ENCODE data around the gene GPR143.

GPR143 gene

DNA sequence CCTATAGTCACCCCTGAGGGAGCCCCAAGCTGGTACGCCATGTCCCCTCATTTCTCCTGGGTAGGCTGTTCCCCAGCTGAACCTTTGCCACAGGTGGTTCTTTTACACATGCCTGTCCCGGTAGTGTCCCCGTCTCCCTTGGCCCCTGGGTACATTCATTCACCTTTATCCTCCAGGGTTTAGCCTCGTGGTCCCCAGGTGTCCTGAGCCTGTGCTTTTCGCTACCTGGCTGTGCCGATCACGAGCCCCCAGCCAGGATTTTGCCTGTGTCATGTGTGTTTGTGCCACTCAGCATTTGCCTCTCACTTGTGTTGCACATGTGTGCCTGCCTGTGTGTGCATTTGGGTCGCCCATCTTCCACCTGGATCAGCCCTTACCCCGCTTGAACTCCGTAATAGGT, 57.6 kb downstream of the GPR143 start:
- DNase-seq (ENCODE audit: low read depth) = no peak

DNA sequence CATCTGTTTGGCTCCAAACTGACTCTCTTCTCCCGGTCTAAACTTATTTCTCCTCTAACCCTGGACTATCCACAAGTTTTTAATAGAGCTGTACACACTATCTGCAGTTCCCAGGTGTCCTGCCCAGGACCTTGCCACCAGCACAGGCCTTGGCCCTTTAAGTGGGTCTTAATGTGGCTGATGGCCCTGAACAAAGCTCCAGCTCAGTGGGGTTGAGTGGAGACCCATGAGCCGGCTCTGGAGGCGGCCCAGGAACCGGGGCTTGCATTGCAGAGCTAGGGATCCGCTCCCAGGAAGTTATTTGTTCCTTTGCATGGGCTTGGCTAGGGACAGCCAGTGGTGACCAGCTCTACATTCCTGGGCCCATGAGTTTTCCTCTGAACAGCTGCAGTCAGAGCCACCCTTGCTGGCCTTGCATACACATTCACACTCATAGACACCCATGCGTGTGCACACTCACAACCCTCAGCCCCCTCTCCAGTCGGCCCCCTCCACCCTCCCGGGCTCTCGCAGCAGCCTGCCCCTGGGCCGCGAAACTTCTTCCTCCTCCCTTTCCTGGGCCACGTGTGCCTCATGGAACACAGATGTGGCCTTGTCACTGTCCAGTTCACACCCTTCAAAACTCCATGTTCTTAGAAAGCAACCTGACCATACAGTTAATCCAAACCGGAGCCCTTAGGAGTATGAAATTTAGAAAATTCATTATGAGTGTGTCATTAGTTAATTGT, 58.2 kb downstream of the GPR143 start:
- DNase-seq (ENCODE audit: low read depth) = no peak

DNA sequence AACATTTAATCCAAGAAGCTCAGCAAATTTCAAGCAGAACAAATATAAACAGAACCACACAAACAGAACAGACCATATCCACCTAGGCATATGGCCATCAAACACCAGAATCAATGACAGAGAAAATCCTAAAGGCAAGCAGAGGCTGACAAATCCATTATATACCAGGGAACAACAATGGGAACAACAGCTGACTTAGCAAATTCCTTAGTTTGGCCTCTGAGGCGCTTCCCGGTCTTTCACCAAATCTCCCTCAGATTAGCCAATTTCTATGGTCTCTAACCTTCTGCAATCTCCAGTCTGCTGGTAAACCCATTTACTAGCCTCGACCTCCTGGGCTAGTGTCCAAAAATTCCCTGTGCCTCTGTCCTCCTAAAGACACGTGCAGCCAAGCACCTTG, 59.2 kb downstream of the GPR143 start:
- no peak for DNase-seq (ENCODE audit: low read depth)

DNA sequence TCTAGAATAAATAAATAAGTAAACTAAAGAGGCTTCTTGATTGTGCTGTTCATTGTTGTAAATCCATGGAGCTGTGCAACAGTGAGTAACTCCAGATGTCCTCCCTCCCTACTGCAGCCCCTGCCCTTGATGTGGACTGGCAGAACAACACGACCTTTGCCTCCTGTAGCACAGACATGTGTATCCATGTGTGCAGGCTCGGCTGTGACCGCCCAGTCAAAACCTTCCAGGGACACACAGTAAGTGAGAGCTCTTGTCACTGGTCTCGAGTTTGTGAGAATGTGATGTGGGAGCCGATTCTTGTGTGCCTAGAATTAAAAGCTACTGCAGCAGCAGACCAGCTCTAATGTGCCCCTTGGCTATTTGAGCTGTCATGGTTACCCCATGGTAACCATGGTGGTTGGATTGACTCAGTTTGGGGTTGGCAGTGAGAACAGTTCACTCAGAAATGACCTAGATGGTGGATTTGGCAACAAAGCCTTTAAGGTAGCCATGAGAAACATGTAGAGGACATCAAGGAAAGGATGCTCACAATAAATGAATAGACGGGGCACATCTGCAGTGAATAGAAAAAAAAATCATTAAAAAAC, 60.7 kb downstream of the GPR143 start:
- DNase-seq (ENCODE audit: low read depth) = no peak

DNA sequence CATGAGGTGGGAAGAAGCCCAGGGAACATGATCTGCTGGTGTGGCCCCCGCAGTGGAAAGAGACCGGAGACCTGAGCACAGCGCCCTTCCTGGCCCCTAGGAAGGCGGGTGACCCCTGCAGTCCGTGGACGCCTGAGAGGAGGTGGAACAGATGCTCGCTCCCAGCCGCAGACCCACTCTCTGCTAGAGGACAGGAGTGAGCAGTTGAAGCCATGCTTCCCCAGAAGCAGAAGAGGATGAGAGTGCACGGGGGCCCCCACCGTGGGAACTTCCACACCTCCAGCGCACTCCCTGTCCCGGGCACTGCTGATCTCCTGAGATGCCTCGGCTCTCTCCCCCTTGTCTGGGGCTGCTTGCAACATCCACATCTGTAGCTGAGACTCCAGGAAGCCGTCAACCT, 62.2 kb downstream of the GPR143 start:
- DNase-seq (ENCODE audit: low read depth) = no peak

DNA sequence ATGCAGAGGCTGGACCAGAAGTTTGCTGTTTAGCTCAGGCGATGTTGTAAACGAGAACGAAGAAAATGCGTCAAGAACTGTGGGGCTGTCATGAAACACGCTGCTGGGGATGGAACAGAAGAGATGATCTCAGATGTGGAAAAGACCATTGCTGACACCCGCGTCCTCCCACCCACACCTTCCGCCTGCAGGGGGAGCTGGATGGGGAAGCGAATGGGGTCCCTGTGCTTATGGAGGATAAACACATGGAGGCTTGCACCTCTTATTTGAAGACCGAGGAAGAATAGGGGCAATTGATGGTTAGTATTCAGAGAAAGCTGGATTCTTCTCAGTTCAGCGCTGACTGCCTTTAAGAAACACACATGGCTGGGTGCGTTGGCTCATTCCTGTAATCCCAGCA, 63.9 kb downstream of the GPR143 start:
- DNase-seq (ENCODE audit: low read depth) = no peak

DNA sequence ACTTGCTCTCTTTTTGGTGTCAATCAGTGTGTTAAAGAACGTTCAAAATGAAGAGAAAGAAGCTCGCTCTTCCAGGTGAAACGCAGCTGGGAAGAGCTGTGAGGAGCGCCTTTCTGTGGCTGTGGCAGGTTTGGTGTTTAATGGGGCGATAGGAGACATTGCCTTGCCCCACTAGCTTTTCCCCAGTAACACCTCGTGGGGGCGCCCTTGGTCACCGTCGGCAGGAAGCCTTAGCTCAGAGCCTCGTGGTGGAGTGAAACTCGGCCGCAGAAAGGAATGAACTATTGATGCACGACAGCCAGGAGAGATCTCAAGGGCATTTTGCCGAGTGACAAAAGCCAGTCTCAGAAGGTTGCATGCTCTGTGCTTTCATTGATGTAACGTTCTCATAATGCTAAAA, 65.1 kb downstream of the GPR143 start:
- DNase-seq (ENCODE audit: low read depth) = no peak

DNA sequence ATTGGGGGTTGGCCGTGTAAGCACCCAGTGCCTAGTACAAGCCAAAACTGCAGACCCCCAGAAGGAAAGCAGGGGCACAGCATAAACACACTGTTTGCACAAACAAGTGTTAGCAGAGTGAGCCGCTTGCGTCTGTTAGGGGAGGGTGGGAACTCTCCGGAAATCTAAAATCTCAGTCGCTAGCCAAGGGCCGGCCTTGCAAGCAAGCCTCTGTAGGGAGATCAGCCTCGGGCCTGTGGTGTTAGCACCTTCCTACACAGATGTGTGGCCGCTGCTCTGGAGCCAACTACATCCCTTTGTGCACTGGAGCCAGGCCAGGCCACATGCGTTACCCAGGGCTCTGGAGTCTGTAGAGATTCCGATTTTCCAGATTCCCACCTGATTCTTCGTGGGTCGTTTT, 67.1 kb downstream of the GPR143 start:
- DNase-seq (ENCODE audit: low read depth) = no peak

DNA sequence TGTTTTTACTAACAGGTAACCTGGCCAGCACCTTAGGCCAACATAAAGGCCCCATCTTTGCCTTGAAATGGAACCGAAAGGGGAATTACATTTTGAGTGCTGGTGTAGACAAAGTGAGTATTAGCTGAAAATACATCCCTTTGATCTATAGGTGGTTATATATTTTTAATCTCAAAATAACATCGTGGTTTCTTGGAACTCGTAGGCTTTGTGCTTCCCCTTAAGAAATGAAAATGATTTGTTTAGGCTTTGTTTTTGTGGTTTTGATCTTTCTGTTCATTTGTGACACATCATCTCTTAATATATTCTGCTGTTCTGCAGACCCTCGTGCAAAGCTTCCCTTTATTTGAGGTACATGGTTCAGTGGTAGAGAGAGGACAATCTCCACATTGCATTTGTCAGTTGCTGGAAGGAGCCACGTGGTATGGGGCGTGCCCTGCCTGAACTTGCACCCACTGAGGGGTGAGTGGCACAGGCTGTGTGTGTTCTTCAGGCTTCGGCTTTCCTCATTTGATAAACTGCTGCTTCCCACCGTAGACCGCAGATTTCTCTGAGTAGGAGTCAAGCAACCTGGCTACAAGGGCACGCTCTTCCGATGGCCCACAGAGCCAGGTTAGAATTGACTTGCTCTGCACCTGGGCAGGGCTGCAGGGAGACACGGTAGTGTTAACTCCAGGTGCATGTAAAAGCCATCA, 72.2 kb downstream of the GPR143 start:
- no peak for DNase-seq (ENCODE audit: low read depth)

DNA sequence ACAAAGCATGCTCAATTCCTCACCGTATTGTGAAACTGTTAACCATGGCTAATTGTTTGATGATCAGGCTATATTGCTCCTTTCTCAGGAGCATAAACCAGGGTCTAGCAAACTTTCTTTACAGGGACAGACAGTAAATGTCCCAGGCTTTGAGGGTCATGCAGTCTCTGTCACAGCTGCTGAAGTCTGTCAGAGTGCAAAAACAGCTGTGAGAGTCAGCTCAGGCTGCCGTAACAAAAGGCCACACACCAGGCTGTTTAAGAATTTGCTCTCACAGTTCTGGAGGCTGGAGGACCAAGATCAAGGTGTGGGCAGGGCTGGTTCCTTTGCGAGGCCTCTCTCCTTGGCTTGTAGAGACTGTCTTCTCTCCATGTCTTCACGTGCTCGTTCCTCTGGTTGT, 75.6 kb downstream of the GPR143 start:
- DNase-seq (ENCODE audit: low read depth) = no peak

DNA sequence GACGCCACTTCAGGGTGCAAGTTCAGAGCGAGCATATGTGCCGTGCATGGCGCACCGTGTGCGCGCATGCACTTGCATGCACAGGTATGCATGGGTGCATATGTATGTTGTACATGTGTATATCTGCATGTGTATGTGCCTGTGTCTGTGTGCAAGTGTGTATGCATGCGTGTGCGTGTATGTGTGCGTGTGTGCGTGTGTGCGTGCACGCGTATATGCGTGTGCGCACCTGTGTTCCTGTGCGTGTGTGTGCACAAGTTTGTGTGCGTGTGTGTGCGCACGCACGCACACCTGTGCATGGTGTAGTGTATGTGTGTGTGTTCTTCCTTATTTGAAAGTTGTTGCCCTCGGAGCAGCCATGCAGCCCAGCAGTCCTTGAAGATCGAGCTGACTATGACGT, 76.8 kb downstream of the GPR143 start:
- no peak for DNase-seq (ENCODE audit: low read depth)

DNA sequence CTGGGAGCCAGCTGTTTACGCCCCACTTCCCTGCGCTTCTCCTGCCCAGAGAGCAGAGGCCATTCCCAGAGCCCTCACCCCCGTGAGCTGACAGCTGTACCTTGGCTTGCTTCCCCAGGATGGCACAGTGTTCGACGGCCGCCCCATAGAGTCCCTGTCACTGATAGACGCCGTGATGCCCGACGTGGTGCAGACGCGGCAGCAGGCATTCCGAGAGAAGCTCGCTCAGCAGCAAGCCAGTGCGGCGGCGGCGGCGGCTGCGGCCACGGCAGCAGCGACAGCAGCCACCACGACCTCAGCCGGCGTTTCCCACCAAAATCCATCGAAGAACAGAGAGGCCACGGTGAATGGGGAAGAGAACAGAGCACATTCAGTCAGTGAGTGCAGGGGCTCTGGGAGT, 77.7 kb downstream of the GPR143 start:
- DNase-seq (ENCODE audit: low read depth) = no peak

DNA sequence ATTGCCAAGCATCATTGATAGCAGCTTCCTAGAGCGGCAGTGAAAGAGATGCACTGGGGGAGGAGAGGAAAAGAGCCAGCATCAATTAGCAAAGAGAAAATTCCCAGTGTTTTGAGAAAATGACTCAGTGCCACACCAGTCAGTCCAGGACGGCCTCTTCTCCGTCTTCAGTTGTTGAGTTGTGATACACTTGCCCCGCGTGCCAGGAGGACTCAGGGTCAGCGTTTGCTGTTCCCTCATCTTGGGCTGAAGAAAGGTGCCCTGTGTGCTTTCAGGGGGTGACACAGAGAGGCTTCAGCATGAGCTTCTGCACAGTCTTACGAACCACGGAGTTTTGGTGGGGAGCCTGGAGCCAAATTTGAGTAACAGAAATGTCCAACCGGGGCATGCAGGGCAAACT, 82.3 kb downstream of the GPR143 start:
- DNase-seq (ENCODE audit: low read depth) = no peak

DNA sequence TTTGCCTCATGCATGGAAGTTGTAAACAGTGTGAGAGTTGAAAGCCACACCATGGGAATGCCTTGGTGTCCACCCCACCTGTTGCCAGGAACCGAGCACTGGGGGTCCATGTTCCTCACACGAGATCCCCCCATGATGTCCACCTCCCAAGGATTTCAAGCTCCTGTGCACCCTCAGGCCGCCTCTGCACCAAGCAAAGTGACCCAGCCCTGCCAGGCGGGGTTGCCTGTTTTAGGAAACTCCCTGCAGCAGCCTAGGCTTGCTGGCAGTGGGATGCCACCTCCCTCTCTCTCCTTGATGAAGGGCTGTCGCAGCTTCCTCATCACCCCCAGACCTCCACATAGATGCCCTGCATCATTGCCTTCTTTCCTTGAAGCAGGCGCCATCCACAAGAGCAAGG, 82.8 kb downstream of the GPR143 start:
- no peak for DNase-seq (ENCODE audit: low read depth)

DNA sequence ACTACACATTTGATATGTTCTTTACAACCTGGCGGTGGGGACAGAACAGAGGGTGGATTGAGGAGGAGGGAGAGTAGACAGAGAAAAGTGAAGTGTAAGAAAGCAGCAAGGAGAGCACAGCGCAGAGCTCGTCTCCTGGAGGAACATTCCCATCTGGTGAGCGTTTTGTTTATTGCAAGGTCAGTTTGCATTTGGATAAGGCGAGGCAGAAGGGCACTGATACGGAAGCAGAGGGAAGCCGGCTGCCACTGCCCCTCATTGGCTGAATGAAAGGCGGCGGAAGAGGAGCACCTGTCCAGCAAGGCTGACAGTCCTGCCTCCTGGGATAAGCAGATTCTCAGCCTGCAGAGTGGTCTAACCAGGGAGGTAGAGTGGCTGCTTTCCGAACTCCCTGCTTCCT, 83.2 kb downstream of the GPR143 start:
- no peak for DNase-seq (ENCODE audit: low read depth)

DNA sequence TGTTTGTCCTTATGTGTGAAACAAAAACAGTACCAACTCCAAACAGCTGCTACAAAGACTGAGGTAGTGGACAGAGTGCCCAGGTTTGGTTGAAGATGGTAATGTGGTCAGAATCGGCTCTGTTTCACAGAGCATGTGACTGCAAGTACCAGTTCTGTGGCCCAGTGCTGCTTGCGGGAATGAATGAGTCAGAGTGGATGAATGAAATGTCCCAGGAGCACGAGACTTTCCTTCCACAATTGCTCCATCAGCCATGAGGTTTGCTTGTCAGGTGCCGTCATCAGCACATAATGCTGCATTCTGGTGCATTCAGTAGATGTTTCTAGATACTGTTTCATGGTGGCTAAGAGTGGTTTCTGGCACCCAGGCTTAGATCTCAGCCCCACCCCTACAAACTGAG, 84.2 kb downstream of the GPR143 start:
- DNase-seq (ENCODE audit: low read depth) = no peak

DNA sequence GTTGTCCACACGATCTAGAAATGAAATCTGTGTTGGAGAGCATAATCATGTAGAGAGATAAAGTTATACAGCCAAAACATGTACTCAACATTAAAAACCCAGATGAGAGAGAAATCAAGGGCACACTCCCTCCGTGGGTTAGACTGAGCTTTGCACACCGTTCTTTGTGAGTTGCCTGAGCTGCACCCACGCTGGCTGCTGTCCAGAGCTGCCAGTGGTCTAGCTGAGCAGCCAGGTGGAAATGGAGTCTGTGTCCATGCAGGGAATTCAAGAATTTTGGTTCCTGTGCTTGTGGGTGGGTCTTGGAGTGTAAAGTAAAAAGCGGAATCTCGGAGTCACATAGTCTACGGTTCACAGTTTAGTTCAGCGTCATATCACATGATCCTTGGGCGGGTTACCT, 84.6 kb downstream of the GPR143 start:
- DNase-seq (ENCODE audit: low read depth) = no peak

DNA sequence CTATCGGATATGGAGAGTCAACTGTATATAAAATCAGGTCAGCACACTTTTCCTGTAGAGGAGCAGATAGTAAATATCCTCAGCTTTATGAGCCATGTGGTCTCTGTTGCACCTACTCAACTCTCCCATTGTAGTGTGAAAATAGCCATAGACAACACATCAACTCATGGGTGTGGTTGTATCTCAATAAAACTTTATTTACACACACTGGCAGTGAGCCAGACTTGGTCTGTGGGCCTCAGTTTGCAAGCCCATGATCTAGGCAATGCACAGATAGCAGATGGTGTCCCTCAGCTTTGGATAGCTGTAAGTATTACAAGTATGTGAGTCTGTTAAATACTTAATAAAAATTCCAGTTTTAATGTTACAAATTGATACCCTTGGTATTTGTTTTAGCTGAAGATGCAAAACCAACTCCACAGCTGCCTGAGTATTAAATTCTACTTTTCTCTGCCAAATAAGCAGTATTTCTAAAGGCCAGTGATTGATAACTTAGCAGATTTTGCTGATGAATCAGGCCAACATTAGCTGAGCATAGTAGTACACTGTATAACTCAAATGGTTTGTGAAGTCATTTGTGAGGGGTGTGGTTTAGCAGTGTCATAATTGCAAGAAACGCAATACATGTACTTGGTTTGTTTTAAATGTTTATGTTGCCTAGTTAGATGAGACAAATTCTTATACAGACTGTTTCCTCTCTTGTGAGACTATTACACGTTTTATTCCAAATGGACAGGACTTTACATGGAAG, 87.3 kb downstream of the GPR143 start:
- DNase-seq (ENCODE audit: low read depth) = no peak

DNA sequence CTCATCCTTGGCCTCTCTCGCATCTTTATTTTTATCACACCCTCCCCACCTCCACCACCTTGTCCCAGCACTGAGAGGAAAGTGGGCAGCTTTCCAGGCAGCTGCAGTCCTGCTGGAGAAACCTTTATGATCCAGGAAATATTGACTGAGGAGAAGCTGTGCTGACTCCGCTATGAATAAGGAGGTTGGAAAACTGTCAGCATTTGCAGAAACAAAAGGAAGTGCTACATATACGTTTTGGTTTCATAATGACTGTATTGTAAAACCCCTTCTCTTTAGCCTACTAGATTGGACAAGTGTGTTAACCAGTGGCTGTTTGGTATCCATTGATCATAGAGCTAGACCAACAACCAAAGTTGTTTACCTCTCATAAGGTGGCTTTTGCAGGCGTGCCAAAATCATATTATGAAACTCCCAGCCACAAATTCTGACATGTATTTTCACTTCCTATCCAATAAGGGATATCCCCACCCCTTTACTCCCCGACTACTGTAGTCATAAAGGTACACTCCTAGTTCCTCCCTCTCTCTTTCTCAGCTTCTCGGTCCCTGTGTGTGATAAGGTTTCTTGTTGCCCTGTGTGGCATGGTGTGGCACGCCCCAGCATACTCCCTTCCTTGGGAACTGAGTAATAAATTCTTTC, 88.4 kb downstream of the GPR143 start:
- DNase-seq (ENCODE audit: low read depth) = no peak

DNA sequence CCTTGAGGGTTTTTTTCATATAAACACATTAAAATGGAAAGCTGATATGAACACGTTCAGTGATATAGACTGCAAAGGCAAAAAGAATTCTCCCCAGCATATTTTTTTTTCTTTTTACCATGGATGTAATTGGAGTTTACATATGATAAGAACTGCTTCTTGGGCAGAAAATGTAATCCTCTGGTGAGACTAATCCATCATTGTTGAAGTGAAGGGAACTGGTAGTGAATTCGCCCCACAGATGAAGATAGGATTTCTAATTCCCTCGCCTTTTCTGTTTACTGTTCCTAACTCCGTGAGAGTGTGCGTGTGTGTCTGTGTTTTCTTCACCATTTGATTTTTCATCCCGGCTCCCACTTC, 88.9 kb downstream of the GPR143 start:
- no peak for DNase-seq (ENCODE audit: low read depth)

DNA sequence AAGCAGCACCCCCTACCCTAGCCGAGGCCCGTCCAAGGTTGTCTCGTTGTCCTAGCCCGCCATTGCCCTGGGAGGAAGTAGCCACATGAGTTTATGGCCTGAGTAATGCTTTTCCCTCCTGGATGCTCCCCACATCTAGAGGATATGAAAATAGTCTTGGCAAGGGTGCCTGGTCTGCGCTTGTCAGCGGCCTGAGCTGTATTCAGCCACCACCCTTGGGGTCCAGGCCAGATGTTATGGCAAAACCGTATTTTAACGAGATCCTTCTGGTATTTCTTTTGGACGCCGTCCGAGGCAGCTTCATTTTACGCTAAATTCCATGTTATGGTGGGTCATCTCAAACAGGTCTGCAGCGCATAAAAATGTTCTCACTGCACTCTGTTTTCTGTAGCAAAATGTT, 89.3 kb downstream of the GPR143 start:
- no peak for DNase-seq (ENCODE audit: low read depth)

Measured in T-helper 22 cell (primary cell).